Liver (tissue), 9 donors: ENCODE data around the gene FZD7. TPM values are rescaled to one million over a fixed set of nuclear protein-coding genes. Genes with fewer than 3 reads are reported as not detected.

Source experiments
- DNase-seq: peaks from one replicate; pipeline ENCODE4 v3.0.0-alpha.2; 2017; ENCODE audit warnings: low spot score
- H3K27ac ChIP-seq, 2 donors: one replicate each; pipeline ENCODE4 v1.7.0; 2013; ENCODE audit warnings: inconsistent platforms in 2 of 2, low read length in 2 of 2, control low read depth in 1 of 2, low read depth in 1 of 2, mild to moderate bottlenecking in 1 of 2
- H3K27me3 ChIP-seq, 4 donors: one replicate each; pipeline versions ENCODE4 v1.6.1 to v1.7.0; 2013; ENCODE audit warnings: low read length in 3 of 4, inconsistent platforms in 1 of 4, mild to moderate bottlenecking in 1 of 4, moderate library complexity in 1 of 4; ENCODE audit not compliant: control insufficient read depth in 4 of 4, insufficient read depth in 4 of 4
- H3K36me3 ChIP-seq, 4 donors: one replicate each; pipeline versions ENCODE4 v1.6.1 to v1.7.0; 2013; ENCODE audit warnings: low read length in 3 of 4, mild to moderate bottlenecking in 3 of 4, low read depth in 1 of 4, moderate library complexity in 1 of 4; ENCODE audit not compliant: control insufficient read depth in 4 of 4, insufficient read depth in 3 of 4
- H3K4me1 ChIP-seq, 4 donors: one replicate each; pipeline versions ENCODE4 v1.6.1 to v1.7.0; 2013; ENCODE audit warnings: low read length in 3 of 4, mild to moderate bottlenecking in 3 of 4, moderate library complexity in 1 of 4; ENCODE audit not compliant: control insufficient read depth in 4 of 4, insufficient read depth in 4 of 4
- H3K4me3 ChIP-seq, 3 donors: one replicate each; pipeline versions ENCODE4 v1.6.1 to v1.7.0; 2013; ENCODE audit warnings: low read length in 3 of 3, control low read depth in 1 of 3, low read depth in 1 of 3, mild to moderate bottlenecking in 1 of 3
- H3K9ac ChIP-seq, 2 donors: one replicate each; pipeline ENCODE4 v1.7.0; 2013; ENCODE audit warnings: low read length in 2 of 2, mild to moderate bottlenecking in 2 of 2, moderate library complexity in 2 of 2, control low read depth in 1 of 2, low read depth in 1 of 2
- H3K9me3 ChIP-seq, 4 donors: one replicate each; pipeline versions ENCODE4 v1.6.1 to v1.7.0; 2013; ENCODE audit warnings: low read length in 3 of 4; ENCODE audit not compliant: control insufficient read depth in 4 of 4
- EGR1 ChIP-seq, 2 donors: IDR thresholded peaks; 2 replicates each; pipeline ENCODE4 v1.6.1; 2016 to 2018; ENCODE audit warnings: antibody characterized with exemption in 2 of 2, low read depth in 2 of 2
- FOXA1 ChIP-seq: IDR thresholded peaks from 2 replicates; pipeline ENCODE4 v1.6.1; 2016; ENCODE audit warnings: antibody characterized with exemption
- FOXA2 ChIP-seq: IDR thresholded peaks from 2 replicates; pipeline ENCODE4 v1.6.1; 2016; ENCODE audit warnings: antibody characterized with exemption
- GABPA ChIP-seq, 2 donors: IDR thresholded peaks in 1 of 2; conservative IDR thresholded peaks in 1 of 2; 2 replicates each; pipeline ENCODE4 v1.6.1; 2016; ENCODE audit warnings: antibody characterized with exemption in 2 of 2, mild to moderate bottlenecking in 1 of 2, moderate library complexity in 1 of 2
- HNF4A ChIP-seq, 2 donors: conservative IDR thresholded peaks; 2 replicates each; pipeline ENCODE4 v1.6.1; 2016; ENCODE audit warnings: antibody characterized with exemption in 2 of 2, mild to moderate bottlenecking in 2 of 2
- NR2F2 ChIP-seq: IDR thresholded peaks from 2 replicates; pipeline ENCODE4 v1.6.1; 2016; ENCODE audit warnings: antibody characterized with exemption
- RXRA ChIP-seq, 2 donors: IDR thresholded peaks; 2 replicates each; pipeline ENCODE4 v1.6.1; 2017 to 2018; ENCODE audit warnings: antibody characterized with exemption in 2 of 2, mild to moderate bottlenecking in 1 of 2
- SP1 ChIP-seq: IDR thresholded peaks from 2 replicates; pipeline ENCODE4 v1.6.1; 2018; ENCODE audit warnings: antibody characterized with exemption, mild to moderate bottlenecking
- TAF1 ChIP-seq: conservative IDR thresholded peaks from 2 replicates; pipeline ENCODE4 v1.6.1; 2016; ENCODE audit warnings: antibody characterized with exemption, mild to moderate bottlenecking
- YY1 ChIP-seq: IDR thresholded peaks from 2 replicates; pipeline ENCODE4 v1.6.1; 2016; ENCODE audit warnings: antibody characterized with exemption, mild to moderate bottlenecking
- WGBS: extraction: QIAGEN DNeasy Blood & Tissue Kit; methylation state at CpG from one replicate; pipeline ENCODE4 v1.1.7; 2013; 5-methylcytosine and 5-hydroxymethylcytosine counted together
- polyA plus RNA-seq, 2 donors: library from polyadenylated mRNA; stranded (reverse) in 1 of 2; unstranded in 1 of 2; fragments of 200-250 nt in 1 of 2; fragments of >200 nt in 1 of 2; fragmentation: Nextera tagmentation in 1 of 2; extraction: Ambion mirVana in 1 of 2; gene quantifications; one replicate each; pipeline versions ENCODE4 v1.2.1 to v1.2.3, GENCODE V29; 2013 to 2015
- total RNA-seq, 2 donors: library from RNA; depleted of rRNA; stranded (reverse); fragments of >200 nt; gene quantifications; one replicate each; pipeline ENCODE4 v1.2.3, GENCODE V29; 2014
- TF ChIP-seq, protein P1 (sequence below): IDR thresholded peaks from 2 replicates; pipeline ENCODE4 v1.6.1; 2016; ENCODE audit warnings: antibody characterized with exemption
- TF ChIP-seq, protein P2 (sequence below): IDR thresholded peaks from 2 replicates; pipeline ENCODE4 v1.6.1; 2016; ENCODE audit warnings: antibody characterized with exemption
- TF ChIP-seq, protein P3 (sequence below): fragments of 150-350 bp; IDR thresholded peaks from 2 replicates; pipeline ENCODE4 v1.5.1; 2017; ENCODE audit warnings: improper control_type of control experiment, low read depth, low read length; ENCODE audit not compliant: missing input control
- donor health status: healthy.
- donor health status: healthy.
- donor health status: healthy.
- donor health status: healthy.
- donor health status: healthy.

FZD7 gene
- total and polyA plus RNA-seq, 4 donors, result 0.21 to 1.5 (median 0.92) TPM

DNA sequence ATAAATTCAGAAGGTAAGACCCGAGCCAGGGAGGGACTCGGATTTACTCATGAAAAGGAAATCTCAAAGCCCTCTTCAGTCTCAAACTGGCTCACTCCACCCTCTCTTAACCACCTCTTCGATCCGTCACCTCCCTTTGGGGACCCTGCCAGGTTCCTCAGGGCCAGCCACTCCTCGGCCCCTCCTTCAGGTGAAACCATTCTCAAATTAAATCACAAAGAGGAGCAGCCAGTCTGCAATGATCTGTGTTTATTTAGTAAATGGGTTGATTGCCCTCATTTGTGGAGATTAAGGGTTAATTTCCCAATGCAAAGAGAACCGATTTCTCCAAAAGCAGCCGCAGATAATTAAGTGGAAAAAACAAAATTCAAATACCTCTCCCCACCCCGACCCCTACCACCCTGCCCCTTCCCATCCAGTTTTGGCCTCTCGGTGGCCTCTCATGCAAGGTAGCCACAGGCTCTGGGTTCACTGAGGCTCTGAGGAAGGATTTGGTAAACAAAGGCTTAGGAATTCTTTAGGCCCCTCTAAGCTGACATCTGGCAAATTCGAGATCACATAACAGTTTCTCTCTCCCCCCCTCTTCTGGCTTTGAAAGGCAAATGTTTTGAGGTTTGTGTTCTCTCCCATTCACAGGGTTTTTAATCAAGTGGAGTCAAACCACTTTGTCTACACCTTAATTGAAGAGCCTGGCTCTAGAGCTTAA is 10.3 kb upstream of the FZD7 start:
- WGBS, result 59% methylated on average over 10 of the region's 10 CpGs
- no peak overlapping the region for H3K27ac ChIP-seq
- no peak overlapping the region for H3K9ac ChIP-seq
- no peaks in the 10 kb centered on the region for H3K36me3 ChIP-seq
- no peaks in the 10 kb centered on the region for H3K9me3 ChIP-seq
- H3K4me3 ChIP-seq, result no peak overlapping the region
- no peak for TF ChIP-seq GABPA (IDR thresholded peaks at IDR 0.05 in 1 of 2, conservative IDR thresholded peaks at IDR 0.05 in 1 of 2)
- no peak for TF ChIP-seq SP1
- no peak for TF ChIP-seq NR2F2
- DNase-seq, result no peak
- H3K27me3 ChIP-seq, result no peaks in the 10 kb centered on the region
- no peaks in the 10 kb centered on the region for H3K4me1 ChIP-seq

DNA sequence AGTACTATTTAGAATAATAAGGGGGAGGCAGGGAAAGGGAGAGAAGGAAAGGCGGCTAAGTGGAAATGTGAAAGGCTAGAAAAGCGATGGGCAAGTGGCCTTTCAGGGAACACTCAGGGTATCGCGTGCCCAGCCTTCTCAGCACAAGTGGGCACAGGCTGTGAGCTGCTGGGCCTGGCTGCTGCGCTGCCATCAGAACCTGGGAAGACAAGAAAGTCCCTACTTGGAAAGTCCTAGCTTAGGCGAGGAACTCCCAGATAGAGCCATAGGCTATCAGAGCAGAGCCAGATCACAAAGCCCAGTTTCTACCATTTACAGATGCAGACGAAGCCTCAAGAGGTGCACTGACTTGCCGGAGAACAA is 9.8 kb upstream of the FZD7 start:
- no peak overlapping the region for H3K4me3 ChIP-seq
- WGBS, result 87% methylated on average over 8 of the region's 8 CpGs
- no peaks in the 10 kb centered on the region for H3K27me3 ChIP-seq
- H3K9ac ChIP-seq, result no peak overlapping the region
- H3K27ac ChIP-seq, result no peak overlapping the region
- H3K4me1 ChIP-seq, result no peaks in the 10 kb centered on the region
- no peak for DNase-seq
- no peak for TF ChIP-seq HNF4A (conservative IDR thresholded peaks at IDR 0.05)
- TF ChIP-seq, protein P1, sequence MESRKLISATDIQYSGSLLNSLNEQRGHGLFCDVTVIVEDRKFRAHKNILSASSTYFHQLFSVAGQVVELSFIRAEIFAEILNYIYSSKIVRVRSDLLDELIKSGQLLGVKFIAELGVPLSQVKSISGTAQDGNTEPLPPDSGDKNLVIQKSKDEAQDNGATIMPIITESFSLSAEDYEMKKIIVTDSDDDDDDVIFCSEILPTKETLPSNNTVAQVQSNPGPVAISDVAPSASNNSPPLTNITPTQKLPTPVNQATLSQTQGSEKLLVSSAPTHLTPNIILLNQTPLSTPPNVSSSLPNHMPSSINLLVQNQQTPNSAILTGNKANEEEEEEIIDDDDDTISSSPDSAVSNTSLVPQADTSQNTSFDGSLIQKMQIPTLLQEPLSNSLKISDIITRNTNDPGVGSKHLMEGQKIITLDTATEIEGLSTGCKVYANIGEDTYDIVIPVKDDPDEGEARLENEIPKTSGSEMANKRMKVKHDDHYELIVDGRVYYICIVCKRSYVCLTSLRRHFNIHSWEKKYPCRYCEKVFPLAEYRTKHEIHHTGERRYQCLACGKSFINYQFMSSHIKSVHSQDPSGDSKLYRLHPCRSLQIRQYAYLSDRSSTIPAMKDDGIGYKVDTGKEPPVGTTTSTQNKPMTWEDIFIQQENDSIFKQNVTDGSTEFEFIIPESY, result no peak
- TF ChIP-seq EGR1 (IDR thresholded peaks at IDR 0.05; ENCODE audit: low read depth in 2 of 2), result no peak
- TF ChIP-seq RXRA (IDR thresholded peaks at IDR 0.05), result no peak
- no peak for TF ChIP-seq FOXA2
- TF ChIP-seq SP1, result no peak
- TF ChIP-seq GABPA (IDR thresholded peaks at IDR 0.05 in 1 of 2, conservative IDR thresholded peaks at IDR 0.05 in 1 of 2), result no peak
- no peak for TF ChIP-seq YY1
- TF ChIP-seq TAF1, result no peak
- TF ChIP-seq NR2F2, result no peak
- TF ChIP-seq, protein P2, sequence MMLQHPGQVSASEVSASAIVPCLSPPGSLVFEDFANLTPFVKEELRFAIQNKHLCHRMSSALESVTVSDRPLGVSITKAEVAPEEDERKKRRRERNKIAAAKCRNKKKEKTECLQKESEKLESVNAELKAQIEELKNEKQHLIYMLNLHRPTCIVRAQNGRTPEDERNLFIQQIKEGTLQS, result no peak
- TF ChIP-seq, protein P3, sequence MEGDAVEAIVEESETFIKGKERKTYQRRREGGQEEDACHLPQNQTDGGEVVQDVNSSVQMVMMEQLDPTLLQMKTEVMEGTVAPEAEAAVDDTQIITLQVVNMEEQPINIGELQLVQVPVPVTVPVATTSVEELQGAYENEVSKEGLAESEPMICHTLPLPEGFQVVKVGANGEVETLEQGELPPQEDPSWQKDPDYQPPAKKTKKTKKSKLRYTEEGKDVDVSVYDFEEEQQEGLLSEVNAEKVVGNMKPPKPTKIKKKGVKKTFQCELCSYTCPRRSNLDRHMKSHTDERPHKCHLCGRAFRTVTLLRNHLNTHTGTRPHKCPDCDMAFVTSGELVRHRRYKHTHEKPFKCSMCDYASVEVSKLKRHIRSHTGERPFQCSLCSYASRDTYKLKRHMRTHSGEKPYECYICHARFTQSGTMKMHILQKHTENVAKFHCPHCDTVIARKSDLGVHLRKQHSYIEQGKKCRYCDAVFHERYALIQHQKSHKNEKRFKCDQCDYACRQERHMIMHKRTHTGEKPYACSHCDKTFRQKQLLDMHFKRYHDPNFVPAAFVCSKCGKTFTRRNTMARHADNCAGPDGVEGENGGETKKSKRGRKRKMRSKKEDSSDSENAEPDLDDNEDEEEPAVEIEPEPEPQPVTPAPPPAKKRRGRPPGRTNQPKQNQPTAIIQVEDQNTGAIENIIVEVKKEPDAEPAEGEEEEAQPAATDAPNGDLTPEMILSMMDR, result no peak
- H3K9me3 ChIP-seq, result no peaks in the 10 kb centered on the region
- H3K36me3 ChIP-seq, result no peaks in the 10 kb centered on the region

DNA sequence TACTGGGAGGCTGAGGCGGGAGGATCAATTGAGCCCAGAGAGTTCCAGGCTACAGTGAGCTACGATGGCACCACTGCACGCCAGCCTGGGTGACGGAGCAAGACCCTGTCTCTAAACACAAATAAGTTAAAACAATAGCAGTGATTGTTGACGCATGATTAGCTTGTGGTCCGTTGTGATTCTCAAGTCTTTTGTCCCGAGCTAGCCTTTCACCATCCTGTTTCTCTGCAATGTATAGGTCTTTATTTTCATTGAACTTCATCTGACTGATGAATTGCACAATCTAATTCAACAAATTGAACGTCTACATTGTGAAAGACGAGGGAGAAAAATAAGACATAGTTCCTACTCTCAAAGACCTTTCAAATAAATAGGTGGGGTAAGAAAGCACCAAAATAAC is 8.8 kb upstream of the FZD7 start:
- Histone ChIP-seq H3K9me3 (no peaks in the 10 kb centered on the region), H3K27ac (no peak overlapping the region), H3K27me3 (no peaks in the 10 kb centered on the region), H3K9ac (no peak overlapping the region), H3K36me3 (no peaks in the 10 kb centered on the region), H3K4me1 (no peaks in the 10 kb centered on the region), H3K4me3 (no peak overlapping the region)
- WGBS, result 76% methylated on average over 9 of the region's 9 CpGs
- no peak for DNase-seq
- no peak for TF ChIP-seq GABPA (IDR thresholded peaks at IDR 0.05 in 1 of 2, conservative IDR thresholded peaks at IDR 0.05 in 1 of 2)
- no peak for TF ChIP-seq SP1
- no peak for TF ChIP-seq HNF4A (conservative IDR thresholded peaks at IDR 0.05)
- no peak for TF ChIP-seq FOXA1
